WTC11 (cell line): ENCODE data around the gene DYNLT1. TPM values are rescaled to one million over a fixed set of nuclear protein-coding genes. Genes with fewer than 3 reads are reported as not detected.

Experiments
- ATAC-seq: fragments of 200-7000 bp; cut with Tn5 transposase; 2 replicates; pipeline ENCODE4 v1.10.0; 2021; ENCODE audit warnings: mild to moderate bottlenecking, moderate library complexity
- CTCF ChIA-PET: fragments of 300-600 bp; sonication (Branson Sonifier 250); formaldehyde crosslinking; loops from one replicate; lab custom pipeline; 2021; ENCODE audit warnings: antibody characterized with exemption; lab: Charles Lee
- POLR2A ChIA-PET: fragments of 350-600 bp; sonication (Branson Sonifier 250); formaldehyde crosslinking; loops from one replicate; lab custom pipeline; 2021; ENCODE audit warnings: antibody characterized with exemption; lab: Charles Lee
- DNase-seq: peaks from one replicate; pipeline ENCODE4 v3.0.0; 2021; ENCODE audit warnings: low spot score
- H3K27ac Mint-ChIP-seq: 2 replicates; pipeline ENCODE4 v1.8.0; 2021; ENCODE audit warnings: mixed read lengths
- H3K27me3 Mint-ChIP-seq: 2 replicates; pipeline ENCODE4 v1.8.0; 2021; ENCODE audit warnings: low read depth, mild to moderate bottlenecking, moderate library complexity, mixed read lengths
- H3K36me3 Mint-ChIP-seq: 2 replicates; pipeline ENCODE4 v1.8.0; 2021; ENCODE audit warnings: mixed read lengths
- H3K4me1 Mint-ChIP-seq: 2 replicates; pipeline ENCODE4 v1.8.0; 2022; ENCODE audit warnings: mixed read lengths
- H3K4me3 Mint-ChIP-seq: 2 replicates; pipeline ENCODE4 v1.8.0; 2021; ENCODE audit warnings: mild to moderate bottlenecking, moderate library complexity, mixed read lengths
- H3K9me3 Mint-ChIP-seq: 2 replicates; pipeline ENCODE4 v1.8.0; 2021; ENCODE audit warnings: mixed read lengths
- ATF1 ChIP-seq: sonication (generic); formaldehyde crosslinking; IDR thresholded peaks from 2 replicates; pipeline ENCODE4 v1.8.1; 2023; ENCODE audit warnings: mild to moderate bottlenecking, moderate library complexity, missing genetic modification reagents
- CDX4 ChIP-seq: fragments of 250-450 bp; sonication (Bioruptor Pico); IDR thresholded peaks from 2 replicates; pipeline ENCODE4 v1.9.0; 2021; ENCODE audit warnings: moderate library complexity, mild to moderate bottlenecking, inconsistent platforms, borderline replicate concordance
- ESRRA ChIP-seq: sonication (generic); formaldehyde crosslinking; IDR thresholded peaks from 2 replicates; pipeline ENCODE4 v1.8.1; 2022; ENCODE audit warnings: mild to moderate bottlenecking, missing genetic modification reagents, borderline replicate concordance
- FOXK1 ChIP-seq: sonication (generic); formaldehyde crosslinking; IDR thresholded peaks from 2 replicates; pipeline ENCODE4 v1.8.0; 2022; ENCODE audit warnings: mild to moderate bottlenecking, moderate library complexity, missing genetic modification reagents
- GRHL2 ChIP-seq: fragments of 250-450 bp; sonication (Bioruptor Pico); IDR thresholded peaks from 2 replicates; pipeline ENCODE4 v1.8.0; 2022; ENCODE audit warnings: mild to moderate bottlenecking, moderate library complexity; ENCODE audit not compliant: insufficient replicate concordance, severe bottlenecking
- JAZF1 ChIP-seq: fragments of 250-450 bp; sonication (Bioruptor Pico); IDR thresholded peaks from 2 replicates; pipeline ENCODE4 v1.9.0; 2021; ENCODE audit warnings: moderate library complexity, mild to moderate bottlenecking, inconsistent platforms
- JUN ChIP-seq: sonication (generic); formaldehyde crosslinking; IDR thresholded peaks from 2 replicates; pipeline ENCODE4 v1.8.0; 2023; ENCODE audit warnings: mild to moderate bottlenecking, missing genetic modification reagents
- MAX ChIP-seq: sonication (generic); formaldehyde crosslinking; IDR thresholded peaks from 2 replicates; pipeline ENCODE4 v1.8.0; 2022; ENCODE audit warnings: mild to moderate bottlenecking, missing genetic modification reagents
- MYBL2 ChIP-seq: sonication (generic); formaldehyde crosslinking; IDR thresholded peaks from 2 replicates; pipeline ENCODE4 v1.8.1; 2023; ENCODE audit warnings: mild to moderate bottlenecking, moderate library complexity, missing genetic modification reagents
- OVOL2 ChIP-seq: fragments of 250-450 bp; sonication (Bioruptor Pico); IDR thresholded peaks from 2 replicates; pipeline ENCODE4 v1.9.0; 2021; ENCODE audit warnings: mild to moderate bottlenecking, borderline replicate concordance
- PRRX2 ChIP-seq: fragments of 250-450 bp; sonication (Bioruptor Pico); IDR thresholded peaks from 2 replicates; pipeline ENCODE4 v1.8.0; 2021; ENCODE audit warnings: mild to moderate bottlenecking
- RELA ChIP-seq: sonication (generic); formaldehyde crosslinking; IDR thresholded peaks from 2 replicates; pipeline ENCODE4 v1.8.1; 2022; ENCODE audit warnings: missing genetic modification reagents, mild to moderate bottlenecking, borderline replicate concordance
- SMAD3 ChIP-seq: sonication (generic); formaldehyde crosslinking; IDR thresholded peaks from 2 replicates; pipeline ENCODE4 v1.8.0; 2022; ENCODE audit warnings: missing genetic modification reagents, mild to moderate bottlenecking, borderline replicate concordance
- TEAD4 ChIP-seq: sonication (generic); formaldehyde crosslinking; IDR thresholded peaks from 2 replicates; pipeline ENCODE4 v1.8.0; 2022; ENCODE audit warnings: mild to moderate bottlenecking, missing genetic modification reagents
- ZNF281 ChIP-seq: sonication (generic); formaldehyde crosslinking; IDR thresholded peaks from 2 replicates; pipeline ENCODE4 v1.8.0; 2023; ENCODE audit warnings: mild to moderate bottlenecking, missing genetic modification reagents
- ZNF396 ChIP-seq: fragments of 250-450 bp; sonication (Bioruptor Pico); IDR thresholded peaks from 2 replicates; pipeline ENCODE4 v1.8.0; 2021; ENCODE audit warnings: mild to moderate bottlenecking, moderate library complexity, borderline replicate concordance
- total RNA-seq: library from RNA; stranded (reverse); gene quantifications from 3 replicates; pipeline ENCODE4 v1.2.3, GENCODE V29; 2021
- TF ChIP-seq, protein P1 (sequence below): fragments of 200-600 bp; IDR thresholded peaks from 2 replicates; pipeline ENCODE4 v1.8.0; 2022; ENCODE audit warnings: antibody characterized with exemption
- TF ChIP-seq, protein P2 (sequence below): fragments of 250-450 bp; sonication (Bioruptor Pico); IDR thresholded peaks from 2 replicates; pipeline ENCODE4 v2.1.2; 2022; ENCODE audit warnings: mild to moderate bottlenecking, moderate library complexity
- TF ChIP-seq, protein P3 (sequence below): sonication (generic); formaldehyde crosslinking; conservative IDR thresholded peaks from 2 replicates; pipeline ENCODE4 v1.8.1; 2022; ENCODE audit warnings: mild to moderate bottlenecking, missing genetic modification reagents
- TF ChIP-seq, protein P4 (sequence below): fragments of 250-450 bp; sonication (Bioruptor Pico); IDR thresholded peaks from 2 replicates; pipeline ENCODE4 v1.9.0; 2021; ENCODE audit warnings: mild to moderate bottlenecking, borderline replicate concordance

The DYNLT1 gene
- total RNA-seq, 1 experiment from 2014 or later: 79.0 TPM

GRCh38 chr6:158674342-158675131 is 30.0 kb upstream of the DYNLT1 start (continued):
- TF ChIP-seq, protein P1, sequence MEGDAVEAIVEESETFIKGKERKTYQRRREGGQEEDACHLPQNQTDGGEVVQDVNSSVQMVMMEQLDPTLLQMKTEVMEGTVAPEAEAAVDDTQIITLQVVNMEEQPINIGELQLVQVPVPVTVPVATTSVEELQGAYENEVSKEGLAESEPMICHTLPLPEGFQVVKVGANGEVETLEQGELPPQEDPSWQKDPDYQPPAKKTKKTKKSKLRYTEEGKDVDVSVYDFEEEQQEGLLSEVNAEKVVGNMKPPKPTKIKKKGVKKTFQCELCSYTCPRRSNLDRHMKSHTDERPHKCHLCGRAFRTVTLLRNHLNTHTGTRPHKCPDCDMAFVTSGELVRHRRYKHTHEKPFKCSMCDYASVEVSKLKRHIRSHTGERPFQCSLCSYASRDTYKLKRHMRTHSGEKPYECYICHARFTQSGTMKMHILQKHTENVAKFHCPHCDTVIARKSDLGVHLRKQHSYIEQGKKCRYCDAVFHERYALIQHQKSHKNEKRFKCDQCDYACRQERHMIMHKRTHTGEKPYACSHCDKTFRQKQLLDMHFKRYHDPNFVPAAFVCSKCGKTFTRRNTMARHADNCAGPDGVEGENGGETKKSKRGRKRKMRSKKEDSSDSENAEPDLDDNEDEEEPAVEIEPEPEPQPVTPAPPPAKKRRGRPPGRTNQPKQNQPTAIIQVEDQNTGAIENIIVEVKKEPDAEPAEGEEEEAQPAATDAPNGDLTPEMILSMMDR: no peak
- TF ChIP-seq RELA (no peak), MYBL2 (CRISPR knock-in tag) (no peak), PRRX2 (CRISPR knock-in tag) (no peak), ZNF281 (no peak), SMAD3 (CRISPR knock-in tag) (no peak), FOXK1 (CRISPR knock-in tag) (no peak), ATF1 (CRISPR knock-in tag) (no peak)
- TF ChIP-seq, protein P2, sequence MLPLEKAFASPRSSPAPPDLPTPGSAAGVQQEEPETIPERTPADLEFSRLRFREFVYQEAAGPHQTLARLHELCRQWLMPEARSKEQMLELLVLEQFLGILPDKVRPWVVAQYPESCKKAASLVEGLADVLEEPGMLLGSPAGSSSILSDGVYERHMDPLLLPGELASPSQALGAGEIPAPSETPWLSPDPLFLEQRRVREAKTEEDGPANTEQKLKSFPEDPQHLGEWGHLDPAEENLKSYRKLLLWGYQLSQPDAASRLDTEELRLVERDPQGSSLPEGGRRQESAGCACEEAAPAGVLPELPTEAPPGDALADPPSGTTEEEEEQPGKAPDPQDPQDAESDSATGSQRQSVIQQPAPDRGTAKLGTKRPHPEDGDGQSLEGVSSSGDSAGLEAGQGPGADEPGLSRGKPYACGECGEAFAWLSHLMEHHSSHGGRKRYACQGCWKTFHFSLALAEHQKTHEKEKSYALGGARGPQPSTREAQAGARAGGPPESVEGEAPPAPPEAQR (CRISPR knock-in tag): no peak

GRCh38 chr6:158672726-158673125 is 28.2 kb upstream of the DYNLT1 start:
- POLR2A ChIA-PET: no interaction called here
- no peak for TF ChIP-seq ZNF396
- TF ChIP-seq GRHL2 (CRISPR knock-in tag): no peak
- TF ChIP-seq, protein P2 (CRISPR knock-in tag): no peak
- no peak for TF ChIP-seq TEAD4 (CRISPR knock-in tag)
- TF ChIP-seq CDX4: no peak
- no peak for TF ChIP-seq ATF1 (CRISPR knock-in tag)
- no peak for TF ChIP-seq JUN (CRISPR knock-in tag)
- TF ChIP-seq JAZF1 (CRISPR knock-in tag): no peak
- no peak for TF ChIP-seq ESRRA (CRISPR knock-in tag)
- TF ChIP-seq MAX: no peak
- TF ChIP-seq, protein P3, sequence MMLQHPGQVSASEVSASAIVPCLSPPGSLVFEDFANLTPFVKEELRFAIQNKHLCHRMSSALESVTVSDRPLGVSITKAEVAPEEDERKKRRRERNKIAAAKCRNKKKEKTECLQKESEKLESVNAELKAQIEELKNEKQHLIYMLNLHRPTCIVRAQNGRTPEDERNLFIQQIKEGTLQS: no peak
- no peak for TF ChIP-seq OVOL2 (CRISPR knock-in tag)
- TF ChIP-seq PRRX2 (CRISPR knock-in tag): no peak
- TF ChIP-seq, protein P4, sequence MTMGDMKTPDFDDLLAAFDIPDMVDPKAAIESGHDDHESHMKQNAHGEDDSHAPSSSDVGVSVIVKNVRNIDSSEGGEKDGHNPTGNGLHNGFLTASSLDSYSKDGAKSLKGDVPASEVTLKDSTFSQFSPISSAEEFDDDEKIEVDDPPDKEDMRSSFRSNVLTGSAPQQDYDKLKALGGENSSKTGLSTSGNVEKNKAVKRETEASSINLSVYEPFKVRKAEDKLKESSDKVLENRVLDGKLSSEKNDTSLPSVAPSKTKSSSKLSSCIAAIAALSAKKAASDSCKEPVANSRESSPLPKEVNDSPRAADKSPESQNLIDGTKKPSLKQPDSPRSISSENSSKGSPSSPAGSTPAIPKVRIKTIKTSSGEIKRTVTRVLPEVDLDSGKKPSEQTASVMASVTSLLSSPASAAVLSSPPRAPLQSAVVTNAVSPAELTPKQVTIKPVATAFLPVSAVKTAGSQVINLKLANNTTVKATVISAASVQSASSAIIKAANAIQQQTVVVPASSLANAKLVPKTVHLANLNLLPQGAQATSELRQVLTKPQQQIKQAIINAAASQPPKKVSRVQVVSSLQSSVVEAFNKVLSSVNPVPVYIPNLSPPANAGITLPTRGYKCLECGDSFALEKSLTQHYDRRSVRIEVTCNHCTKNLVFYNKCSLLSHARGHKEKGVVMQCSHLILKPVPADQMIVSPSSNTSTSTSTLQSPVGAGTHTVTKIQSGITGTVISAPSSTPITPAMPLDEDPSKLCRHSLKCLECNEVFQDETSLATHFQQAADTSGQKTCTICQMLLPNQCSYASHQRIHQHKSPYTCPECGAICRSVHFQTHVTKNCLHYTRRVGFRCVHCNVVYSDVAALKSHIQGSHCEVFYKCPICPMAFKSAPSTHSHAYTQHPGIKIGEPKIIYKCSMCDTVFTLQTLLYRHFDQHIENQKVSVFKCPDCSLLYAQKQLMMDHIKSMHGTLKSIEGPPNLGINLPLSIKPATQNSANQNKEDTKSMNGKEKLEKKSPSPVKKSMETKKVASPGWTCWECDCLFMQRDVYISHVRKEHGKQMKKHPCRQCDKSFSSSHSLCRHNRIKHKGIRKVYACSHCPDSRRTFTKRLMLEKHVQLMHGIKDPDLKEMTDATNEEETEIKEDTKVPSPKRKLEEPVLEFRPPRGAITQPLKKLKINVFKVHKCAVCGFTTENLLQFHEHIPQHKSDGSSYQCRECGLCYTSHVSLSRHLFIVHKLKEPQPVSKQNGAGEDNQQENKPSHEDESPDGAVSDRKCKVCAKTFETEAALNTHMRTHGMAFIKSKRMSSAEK (CRISPR knock-in tag): no peak

More at GRCh38 chr6:158672726-158673125, 28.2 kb upstream of the DYNLT1 start:
- DNase-seq: no peak
- Mint-ChIP-seq H3K4me3 (no peak overlapping the region), H3K9me3 (no peaks in the 10 kb centered on the region), H3K27me3 (no peaks in the 10 kb centered on the region), H3K27ac (no peak overlapping the region), H3K4me1 (peaks cover 6% of the 10 kb centered on the region), H3K36me3 (no peaks in the 10 kb centered on the region)
- CTCF ChIA-PET: interaction anchor here (1.0 to 4.5 kb wide), 3 partner anchors 9 to 19 kb away, joined by 4 to 14 read pairs (median 8); no protein-coding TSS in a partner anchor
- no peak for ATAC-seq
